Pons (tissue), 1 donor: ENCODE data around the gene PSEN1.

Experiments
- DNase-seq: peaks from one replicate; pipeline ENCODE4 v3.0.0-alpha.2; 2016; ENCODE audit warnings: low spot score

Gene PSEN1

DNA sequence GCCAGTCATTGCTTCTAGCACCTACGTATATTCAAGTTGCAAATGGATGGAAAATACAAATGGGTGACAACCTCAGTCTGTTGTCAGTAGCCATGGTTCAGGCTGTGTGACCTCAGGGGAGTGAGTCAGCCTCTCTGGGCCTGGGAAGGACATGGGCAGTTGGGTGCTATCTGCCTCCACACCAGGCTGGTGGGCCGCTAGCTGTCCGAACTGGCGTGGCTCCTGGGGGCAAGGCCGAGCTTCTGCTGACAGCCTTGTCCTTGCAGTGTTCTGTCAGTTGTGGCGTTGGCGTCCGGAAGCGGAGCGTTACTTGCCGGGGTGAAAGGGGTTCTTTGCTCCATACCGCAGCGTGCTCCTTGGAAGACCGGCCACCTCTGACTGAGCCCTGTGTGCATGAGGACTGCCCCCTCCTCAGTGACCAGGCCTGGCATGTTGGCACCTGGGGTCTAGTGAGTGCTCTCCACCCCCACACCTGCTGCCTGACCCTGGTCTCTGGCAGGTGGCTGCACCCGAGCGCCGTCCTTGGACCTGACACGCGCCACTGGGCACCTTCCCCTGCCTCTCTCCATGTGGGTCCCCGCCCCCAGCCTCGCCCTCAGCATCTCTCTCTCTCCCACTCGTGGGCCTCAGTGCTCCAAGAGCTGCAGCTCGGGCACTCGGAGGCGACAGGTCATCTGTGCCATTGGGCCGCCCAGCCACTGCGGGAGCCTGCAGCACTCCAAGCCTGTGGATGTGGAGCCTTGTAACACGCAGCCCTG, 118.1 kb downstream of the PSEN1 start:
- DNase-seq: no peak

DNA sequence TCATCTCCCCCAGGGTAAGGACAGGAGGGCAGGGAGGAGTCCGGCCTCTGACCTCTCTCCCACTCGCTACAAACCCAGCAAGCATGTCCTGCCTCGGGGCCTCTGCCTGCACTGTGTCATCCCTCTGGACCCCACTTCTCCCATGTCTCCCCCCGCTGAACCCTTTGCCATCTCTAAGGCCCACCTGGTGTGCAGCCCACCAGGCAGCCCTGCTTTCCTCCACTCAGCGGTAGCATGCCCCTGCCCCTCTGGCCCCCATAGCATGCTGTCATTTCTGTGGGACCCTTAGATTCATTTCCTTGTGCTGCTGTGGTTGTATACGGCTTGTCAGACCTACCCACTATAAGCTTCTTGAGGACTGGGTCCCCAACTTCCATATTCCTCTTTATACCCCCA, 118.7 kb downstream of the PSEN1 start:
- no peak for DNase-seq

DNA sequence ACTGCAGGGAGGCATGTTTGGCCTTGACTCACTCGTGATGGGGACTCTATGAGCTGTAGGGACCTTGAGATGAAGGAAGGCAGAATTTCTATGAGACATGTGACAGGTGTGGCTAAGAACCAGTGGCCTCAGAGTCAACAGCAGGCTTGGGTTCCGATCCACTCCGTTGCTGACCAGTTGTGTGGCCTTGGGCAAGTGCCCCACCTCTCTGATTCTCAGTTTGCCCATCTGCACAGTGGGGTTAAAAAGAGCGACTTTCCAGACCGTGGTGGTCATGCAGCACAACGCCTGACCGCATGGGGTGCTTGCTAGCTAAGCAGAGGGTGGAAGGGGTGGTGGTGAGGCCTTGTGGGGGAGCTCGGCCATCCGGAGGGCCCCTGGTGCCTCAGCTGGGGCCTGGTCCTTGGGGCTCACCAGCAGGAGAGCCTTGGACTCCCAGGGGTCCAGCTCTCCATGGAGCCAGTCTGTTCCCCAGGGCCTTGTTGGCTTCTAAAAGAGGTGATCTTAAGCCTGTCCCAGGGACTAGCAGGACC, 119.5 kb downstream of the PSEN1 start:
- DNase-seq: no peak

DNA sequence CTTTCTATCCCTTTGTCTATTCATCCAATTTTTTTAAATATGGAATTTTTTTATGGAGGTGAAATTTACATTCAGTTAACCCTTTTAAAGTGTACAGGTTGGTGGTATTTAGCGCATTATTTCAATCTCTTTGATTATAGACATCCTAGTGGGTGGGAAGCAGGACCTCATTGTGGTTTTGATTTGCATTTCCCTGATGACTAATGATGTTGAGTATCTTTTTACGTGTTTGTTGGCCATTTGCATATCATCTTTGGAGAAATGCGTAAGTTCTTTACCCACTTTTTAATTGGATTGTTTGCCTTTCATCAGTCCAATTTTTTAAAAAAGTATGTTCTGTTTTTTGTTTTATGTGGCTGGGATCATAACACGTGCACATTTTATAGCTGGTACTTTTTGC, 121.8 kb downstream of the PSEN1 start:
- no peak for DNase-seq

DNA sequence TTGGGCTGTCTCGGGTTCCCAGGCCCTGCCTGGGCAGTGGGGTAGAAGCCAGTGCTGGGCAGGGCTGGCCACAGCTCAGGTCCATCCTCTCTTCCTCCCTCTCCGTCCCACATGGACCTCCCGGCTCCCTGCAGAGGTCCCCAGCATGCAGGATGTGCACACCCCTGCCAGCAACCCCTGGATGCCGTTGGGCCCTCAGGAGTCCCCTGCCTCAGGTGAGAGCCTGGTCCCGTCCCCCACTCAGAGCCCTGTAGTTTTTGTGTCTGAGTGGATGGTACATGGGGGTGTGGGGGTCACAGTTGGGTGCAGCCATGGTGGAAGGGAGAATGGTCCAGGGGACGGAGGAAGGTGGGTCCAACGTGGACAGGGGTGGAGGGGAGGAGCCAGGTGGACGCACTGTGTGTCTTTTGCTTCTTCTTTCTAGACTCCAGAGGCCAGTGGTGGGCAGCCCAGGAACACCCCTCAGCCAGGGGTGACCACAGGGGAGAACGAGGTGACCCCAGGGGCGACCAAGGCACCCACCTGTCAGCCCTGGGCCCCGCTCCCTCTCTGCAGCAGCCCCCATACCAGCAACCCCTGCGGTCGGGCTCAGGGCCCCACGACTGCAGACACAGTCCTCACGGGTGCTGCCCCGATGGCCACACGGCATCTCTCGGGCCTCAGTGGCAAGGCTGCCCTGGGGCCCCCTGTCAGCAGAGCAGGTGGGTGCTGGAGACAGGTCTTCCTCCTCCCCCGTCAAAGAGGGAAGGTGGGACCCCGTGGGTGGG, 122.7 kb downstream of the PSEN1 start:
- no peak for DNase-seq

DNA sequence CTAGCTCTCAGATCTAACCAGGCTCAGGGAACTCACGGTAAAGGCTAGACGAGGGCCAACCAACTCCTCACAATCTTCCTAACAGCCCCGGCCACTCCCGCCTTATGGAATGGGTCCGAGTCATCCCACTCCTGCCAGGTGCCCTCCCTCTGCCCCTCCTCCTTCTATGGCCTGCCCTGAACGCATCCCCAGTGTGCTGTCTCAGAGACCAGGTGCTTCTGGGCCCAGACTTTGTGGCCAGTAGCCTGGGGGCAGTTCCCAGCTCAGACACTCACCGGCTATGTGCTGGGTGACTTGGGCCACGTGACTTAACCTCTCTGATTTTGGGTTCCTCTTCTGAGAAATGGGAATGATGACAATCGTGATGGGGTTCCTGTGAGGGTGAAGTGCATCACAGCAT, 123.5 kb downstream of the PSEN1 start:
- DNase-seq: no peak

DNA sequence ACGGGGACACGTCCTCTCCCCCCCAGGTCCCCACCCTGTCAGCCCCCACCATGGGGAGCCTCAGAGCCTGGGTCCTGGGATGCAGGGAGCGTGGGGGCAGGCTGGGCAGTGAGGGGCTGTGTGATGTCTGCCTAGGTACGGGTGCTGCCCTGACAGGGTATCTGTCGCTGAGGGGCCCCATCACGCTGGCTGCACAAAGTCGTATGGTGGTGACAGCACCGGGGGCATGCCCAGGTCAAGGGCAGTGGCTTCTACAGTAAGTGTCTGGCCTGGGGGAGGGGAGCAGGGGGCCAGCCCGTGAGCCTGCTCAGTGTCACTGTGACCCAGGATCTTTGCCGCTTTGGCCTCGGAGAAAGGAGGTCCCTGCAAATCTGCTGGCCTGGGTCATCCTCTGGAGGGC, 124.3 kb downstream of the PSEN1 start:
- DNase-seq: no peak

DNA sequence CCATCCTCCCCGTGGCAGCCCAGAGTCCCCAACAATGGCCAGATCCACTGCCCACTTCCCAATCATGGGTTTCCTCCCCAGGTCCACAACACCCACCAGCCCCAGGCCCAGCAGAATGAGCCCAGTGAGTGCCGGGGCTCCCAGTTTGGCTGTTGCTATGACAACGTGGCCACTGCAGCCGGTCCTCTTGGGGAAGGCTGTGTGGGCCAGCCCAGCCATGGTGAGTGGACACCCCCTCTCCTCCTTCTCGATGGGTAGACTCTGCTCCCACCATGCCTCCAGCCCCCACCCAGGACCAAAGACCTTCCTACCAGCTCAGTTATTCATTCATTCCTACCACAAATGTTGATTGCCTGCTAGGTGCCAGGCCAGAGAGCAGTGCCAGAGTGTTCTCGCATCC, 124.8 kb downstream of the PSEN1 start:
- DNase-seq: no peak

DNA sequence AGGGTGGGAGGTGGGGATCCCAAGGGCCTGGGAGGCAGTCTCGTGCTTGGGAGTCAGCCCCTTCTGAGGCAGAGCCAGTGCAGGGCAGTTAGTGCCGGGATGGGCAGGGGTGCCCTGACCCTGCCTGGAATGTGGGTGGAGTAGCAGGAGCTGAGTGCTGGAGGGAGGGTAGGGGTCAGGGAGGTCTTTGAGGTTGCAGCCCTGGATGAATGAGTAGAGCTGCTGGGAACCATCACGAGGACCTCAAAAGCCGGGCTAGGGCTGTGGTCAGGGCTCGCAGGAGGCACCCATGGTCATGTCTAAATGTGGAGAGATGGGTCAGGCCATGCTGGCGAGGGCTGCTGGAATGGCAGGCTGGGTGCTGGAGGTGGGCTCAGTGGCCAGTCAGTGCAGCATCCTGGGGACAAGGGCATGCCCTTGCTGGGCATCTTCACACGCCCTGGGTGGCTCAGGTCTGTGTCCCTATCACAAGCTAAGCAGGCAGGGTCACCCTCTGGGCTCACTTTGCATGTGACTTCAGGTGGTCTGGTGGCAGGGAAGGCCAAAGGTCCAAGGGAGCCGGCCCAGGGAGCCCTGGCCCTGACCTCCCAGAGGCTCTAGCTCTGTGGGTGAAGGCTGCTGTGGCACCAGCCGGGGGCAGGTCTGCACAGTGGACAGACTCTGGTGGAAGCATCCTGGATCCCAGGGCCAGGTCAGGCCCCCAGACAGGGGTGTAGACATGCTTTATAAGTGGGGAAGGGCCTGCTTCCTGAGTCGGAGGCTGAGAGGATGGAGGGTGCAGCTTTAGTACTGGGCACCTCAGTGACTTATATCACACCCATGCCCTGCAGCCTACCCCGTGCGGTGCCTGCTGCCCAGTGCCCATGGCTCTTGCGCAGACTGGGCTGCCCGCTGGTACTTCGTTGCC, 125.5 kb downstream of the PSEN1 start:
- DNase-seq: no peak

DNA sequence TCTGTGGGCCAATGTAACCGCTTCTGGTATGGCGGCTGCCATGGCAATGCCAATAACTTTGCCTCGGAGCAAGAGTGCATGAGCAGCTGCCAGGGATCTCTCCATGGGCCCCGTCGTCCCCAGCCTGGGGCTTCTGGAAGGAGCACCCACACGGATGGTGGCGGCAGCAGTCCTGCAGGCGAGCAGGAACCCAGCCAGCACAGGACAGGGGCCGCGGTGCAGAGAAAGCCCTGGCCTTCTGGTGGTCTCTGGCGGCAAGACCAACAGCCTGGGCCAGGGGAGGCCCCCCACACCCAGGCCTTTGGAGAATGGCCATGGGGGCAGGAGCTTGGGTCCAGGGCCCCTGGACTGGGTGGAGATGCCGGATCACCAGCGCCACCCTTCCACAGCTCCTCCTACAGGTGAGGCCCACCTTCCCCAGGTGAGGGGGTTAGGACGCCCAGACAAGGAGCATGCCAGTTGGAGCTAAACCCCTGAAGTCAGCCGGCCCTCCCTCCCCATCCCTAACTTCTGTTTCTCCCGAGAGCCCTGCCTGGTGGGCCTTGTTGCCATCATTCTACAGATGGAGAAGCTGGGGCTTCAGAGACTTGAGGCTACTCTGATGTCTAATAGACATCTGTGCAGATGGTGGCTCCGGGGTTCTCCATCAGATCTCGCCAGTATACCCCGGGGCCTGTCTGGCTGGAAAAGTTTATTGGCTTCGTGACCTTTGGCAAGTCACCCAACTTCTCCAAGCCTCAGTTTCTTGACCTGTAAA, 126.3 kb downstream of the PSEN1 start:
- DNase-seq: no peak

DNA sequence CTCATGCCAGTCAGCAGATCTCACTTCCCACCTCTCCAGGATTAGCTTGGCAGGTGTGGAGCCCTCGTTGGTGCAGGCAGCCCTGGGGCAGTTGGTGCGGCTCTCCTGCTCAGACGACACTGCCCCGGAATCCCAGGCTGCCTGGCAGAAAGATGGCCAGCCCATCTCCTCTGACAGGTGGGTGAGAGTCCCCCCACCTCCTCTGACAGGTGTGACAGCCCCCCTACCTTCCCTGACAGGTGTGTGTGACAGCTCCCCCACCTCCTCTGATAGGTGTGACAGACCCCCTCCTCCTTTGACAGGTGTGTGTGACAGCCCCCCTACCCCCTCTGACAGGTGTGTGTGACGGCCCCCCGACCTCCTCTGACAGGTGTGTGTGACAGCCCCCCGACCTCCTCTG, 127.3 kb downstream of the PSEN1 start:
- DNase-seq: no peak

DNA sequence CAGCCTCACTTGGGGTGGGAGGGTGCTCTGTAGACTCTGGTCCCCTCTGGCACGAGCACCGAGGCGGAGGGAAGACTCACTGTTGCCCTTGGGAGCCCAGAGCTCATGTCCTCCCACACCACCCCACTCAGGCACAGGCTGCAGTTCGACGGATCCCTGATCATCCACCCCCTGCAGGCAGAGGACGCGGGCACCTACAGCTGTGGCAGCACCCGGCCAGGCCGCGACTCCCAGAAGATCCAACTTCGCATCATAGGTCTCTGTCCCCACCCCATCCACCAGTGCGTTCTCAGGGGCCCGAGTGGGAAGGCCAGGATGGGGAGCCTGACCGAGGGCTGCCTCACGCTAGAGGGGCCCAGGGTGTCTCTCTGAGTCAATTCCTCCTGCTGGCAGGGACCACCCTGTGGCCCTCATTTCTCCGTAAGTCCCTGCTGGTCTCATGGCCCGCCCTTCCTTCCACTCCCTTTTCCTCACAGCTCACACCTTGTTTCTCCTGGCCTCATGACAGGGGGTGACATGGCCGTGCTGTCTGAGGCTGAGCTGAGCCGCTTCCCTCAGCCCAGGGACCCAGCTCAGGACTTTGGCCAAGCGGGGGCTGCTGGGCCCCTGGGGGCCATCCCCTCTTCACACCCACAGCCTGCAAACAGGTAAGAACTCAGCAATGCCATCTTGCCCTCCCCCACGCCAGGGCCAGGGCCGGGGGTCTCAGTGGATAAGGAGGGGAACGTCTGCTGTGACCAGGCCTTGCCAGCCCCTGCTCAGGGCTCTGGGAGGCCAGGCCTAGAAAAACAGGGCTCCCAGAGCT, 128.0 kb downstream of the PSEN1 start:
- DNase-seq: no peak

DNA sequence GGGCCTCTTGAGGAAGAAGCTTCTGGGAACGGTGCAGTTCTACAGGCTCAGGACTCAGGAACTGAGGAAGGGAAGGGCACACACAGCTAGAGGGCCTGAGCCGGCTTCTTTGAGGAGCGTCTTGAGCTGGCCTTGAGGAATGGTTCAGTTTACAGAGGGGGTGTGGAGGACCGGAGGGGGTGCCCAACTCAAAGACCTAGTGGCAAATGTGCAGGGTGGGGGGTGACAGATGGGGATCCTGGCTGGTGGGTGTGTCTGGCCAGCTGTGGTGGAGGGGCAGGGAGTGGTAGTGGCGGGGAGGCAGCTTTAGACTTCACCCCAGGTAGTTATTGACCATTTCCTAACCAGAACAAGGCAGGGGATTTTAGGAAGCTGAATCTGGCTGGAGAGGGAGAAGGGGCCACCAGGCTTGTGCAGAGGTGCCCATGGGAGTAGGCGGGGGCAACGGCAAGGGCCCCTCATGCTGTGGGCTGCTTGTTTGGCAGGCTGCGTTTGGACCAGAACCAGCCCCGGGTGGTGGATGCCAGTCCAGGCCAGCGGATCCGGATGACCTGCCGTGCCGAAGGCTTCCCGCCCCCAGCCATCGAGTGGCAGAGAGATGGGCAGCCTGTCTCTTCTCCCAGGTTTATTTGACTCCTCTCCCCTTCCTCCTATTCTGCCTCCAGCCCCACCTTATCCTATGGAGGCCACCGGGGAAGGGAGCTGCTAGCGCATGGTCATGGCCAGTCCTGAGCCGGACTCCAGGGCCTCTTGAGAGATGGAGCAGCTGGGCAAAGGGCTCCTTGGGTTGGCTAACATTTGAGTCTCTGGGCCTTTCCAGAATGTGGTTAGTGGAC, 128.8 kb downstream of the PSEN1 start:
- DNase-seq: no peak

DNA sequence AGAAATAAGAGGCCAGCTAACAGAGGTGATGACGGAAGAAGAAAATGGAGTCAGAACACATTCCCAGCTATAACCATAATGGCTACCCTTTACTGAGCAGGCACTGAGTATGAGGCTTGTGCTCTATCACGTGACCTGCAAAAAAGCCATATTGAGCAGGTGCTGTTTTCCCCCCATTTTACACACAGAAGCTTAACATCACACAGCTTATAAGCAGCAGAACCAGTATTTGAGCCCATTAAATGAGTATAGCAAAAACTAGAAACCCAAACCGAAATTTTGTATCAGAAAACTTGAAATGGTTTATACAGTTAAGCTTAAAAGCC, 129.4 kb downstream of the PSEN1 start:
- DNase-seq: no peak

DNA sequence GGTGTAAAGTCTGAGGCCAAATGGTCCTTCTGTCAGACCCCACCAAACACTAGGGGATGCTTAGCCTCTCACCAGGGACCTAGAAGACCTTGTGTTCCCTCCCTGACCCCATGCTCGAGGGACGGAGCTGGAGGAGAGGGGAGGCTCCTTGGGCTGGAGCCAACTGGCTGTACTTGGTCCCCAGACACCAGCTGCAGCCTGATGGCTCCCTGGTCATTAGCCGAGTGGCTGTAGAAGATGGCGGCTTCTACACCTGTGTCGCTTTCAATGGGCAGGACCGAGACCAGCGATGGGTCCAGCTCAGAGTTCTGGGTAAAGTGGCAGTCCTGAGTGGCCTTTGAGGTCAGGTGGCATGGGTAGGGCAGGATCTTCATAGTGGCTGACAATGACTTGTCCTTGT, 130.0 kb downstream of the PSEN1 start:
- no peak for DNase-seq

DNA sequence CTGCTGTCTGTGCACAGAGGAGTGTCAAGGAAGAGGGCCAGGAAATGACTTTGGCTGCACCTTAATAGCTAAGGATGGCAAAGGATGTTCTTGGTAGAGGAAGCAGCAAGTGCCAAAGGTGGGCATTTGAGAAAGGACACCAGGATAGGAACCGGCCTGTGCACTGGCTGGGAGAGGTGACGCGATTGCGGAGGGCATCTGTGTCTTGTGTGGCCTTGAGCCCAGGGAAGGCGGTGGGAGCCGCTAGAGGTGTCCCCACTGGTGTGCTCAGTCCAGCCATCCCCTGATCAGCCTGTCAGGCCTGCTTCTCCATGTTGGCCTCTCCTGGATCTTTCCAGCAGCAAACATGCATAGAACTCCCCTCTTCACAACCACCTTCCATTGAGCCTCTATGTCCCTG, 131.2 kb downstream of the PSEN1 start:
- DNase-seq: no peak

DNA sequence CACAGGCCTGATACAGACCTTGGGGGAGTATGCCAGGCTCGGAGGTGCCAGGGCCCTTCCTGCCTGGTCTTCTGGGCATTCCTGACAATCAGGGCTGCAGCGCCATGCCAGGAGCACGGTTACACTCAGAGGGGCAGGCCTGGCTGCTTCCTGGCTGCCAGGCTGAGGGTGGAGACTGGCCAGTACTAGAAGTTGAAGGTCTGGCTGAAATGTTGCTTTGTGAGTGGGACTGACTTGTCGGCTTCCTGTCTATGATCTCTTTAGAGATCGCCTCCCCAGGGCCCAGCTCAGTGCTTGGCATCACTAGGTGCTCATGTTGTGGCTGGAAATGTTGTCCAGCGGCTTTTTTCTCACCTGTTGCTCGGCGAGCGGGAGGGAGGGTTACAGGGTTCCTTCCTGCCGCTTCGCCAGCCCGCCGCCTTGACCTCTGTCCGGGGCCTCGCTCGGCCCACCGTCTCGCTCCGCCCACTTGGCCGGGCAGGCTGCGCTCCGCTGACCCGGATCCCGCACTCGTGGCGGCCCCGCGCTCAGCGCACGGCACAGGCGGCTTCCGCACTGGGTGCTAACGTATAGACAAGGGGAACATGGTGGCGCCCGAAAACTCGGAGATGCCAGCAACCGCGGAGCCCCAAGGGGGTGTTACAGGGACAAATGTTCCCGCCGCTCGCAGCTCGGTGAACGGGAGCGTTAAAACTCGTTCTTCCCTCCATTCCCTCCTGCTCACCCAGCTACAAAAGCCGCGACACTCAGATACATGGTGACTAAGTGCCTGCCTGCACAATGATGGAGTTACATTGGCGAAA, 133.6 kb downstream of the PSEN1 start:
- no peak for DNase-seq

DNA sequence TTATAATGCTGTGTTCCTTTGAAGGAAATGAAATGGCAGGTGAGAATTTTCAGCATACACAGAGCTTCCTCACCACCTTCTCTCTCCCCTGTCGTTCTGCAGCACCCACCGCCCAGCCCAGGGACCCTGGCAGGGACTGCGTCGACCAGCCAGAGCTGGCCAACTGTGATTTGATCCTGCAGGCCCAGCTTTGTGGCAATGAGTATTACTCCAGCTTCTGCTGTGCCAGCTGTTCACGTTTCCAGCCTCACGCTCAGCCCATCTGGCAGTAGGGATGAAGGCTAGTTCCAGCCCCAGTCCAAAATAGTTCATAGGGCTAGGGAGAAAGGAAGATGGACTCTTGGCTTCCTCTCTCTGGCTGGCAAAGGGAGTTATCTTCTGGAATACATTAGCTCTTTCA, 136.1 kb downstream of the PSEN1 start:
- no peak for DNase-seq
